K562 (cell line): ENCODE results near the gene ASS1.

Experiments
- HOXB6 ChIP-seq: fragments of 250-450 bp; sonication (Bioruptor Pico); IDR thresholded peaks from 2 replicates; pipeline ENCODE4 v1.5.1; 2022; ENCODE audit warnings: mild to moderate bottlenecking, borderline replicate concordance
- THAP7 ChIP-seq: fragments of 250-450 bp; sonication (Bioruptor Pico); IDR thresholded peaks from 2 replicates; pipeline ENCODE4 v1.5.0; 2021
- TF ChIP-seq, protein P1 (sequence below), 3 experiments: IDR thresholded peaks in 2 of 3; conservative IDR thresholded peaks in 1 of 3; 2 replicates each; pipeline ENCODE4 v1.5.1; 2011 to 2012; ENCODE audit warnings: low read length in 3 of 3, mild to moderate bottlenecking in 3 of 3, control low read depth in 2 of 3, improper control_type of control experiment in 1 of 3, inconsistent platforms in 1 of 3, low read depth in 1 of 3, mixed read lengths in 1 of 3, moderate library complexity in 1 of 3; ENCODE audit not compliant: insufficient read depth in 2 of 3

DNA sequence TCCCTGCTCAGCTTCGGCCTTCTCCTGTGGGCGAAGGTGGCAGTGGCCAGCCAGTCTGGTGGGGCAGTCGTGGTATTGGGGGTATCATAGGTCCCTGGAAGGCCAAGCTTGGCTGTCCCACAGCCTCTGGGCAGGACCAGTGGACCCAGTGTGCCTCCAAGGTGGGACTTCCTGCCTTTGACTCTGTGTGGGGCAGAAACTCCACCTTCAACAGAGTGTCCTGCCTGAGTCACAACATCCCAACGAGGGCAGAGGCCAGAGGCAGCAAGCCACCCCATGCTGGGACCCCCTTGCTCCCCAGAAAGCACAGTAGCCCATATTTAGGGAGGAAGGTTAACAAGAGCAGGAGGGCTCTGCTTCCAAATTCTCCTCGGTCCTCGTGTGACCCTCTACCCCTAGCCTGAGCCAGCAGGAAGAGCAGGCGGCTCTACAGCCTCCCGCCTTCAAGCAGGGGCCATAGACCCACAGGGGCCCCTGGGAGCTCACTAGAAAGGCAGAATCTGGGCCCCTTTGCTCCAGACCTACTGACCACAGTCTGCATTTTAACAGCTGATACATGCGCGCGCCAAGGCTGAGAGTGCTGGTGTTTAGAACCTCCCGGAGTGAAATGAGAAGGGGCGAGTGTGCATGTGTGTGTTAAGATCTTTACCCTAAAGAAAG lies 83.0 kb downstream of the ASS1 start:
- TF ChIP-seq THAP7 (CRISPR knock-in tag), result no peak
- TF ChIP-seq HOXB6 (CRISPR knock-in tag), result no peak
- TF ChIP-seq, protein P1, sequence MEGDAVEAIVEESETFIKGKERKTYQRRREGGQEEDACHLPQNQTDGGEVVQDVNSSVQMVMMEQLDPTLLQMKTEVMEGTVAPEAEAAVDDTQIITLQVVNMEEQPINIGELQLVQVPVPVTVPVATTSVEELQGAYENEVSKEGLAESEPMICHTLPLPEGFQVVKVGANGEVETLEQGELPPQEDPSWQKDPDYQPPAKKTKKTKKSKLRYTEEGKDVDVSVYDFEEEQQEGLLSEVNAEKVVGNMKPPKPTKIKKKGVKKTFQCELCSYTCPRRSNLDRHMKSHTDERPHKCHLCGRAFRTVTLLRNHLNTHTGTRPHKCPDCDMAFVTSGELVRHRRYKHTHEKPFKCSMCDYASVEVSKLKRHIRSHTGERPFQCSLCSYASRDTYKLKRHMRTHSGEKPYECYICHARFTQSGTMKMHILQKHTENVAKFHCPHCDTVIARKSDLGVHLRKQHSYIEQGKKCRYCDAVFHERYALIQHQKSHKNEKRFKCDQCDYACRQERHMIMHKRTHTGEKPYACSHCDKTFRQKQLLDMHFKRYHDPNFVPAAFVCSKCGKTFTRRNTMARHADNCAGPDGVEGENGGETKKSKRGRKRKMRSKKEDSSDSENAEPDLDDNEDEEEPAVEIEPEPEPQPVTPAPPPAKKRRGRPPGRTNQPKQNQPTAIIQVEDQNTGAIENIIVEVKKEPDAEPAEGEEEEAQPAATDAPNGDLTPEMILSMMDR (IDR thresholded peaks at IDR 0.05 in 2 of 3, conservative IDR thresholded peaks at IDR 0.05 in 1 of 3; ENCODE audit: insufficient read depth in 2 of 3, low read depth in 1 of 3, low read length in 3 of 3), result no peak
